Cardiac muscle cell (in vitro differentiated cells and primary cell): ENCODE results near the gene FRMD4B. TPM values are rescaled to one million over a fixed set of nuclear protein-coding genes. Genes with fewer than 3 reads are reported as not detected.
A peak's percentile ranks its signal among the peaks of the same experiment; 100 is the strongest.
"Not testable (repeated sequence)": the region's sequence is repeated elsewhere in the genome, so short reads cannot be mapped to it uniquely, and the experiment has no call there.

ENCODE experiments used
- DNase-seq, 2 donors: peaks; one replicate each; pipeline versions ENCODE4 v3.0.0 to v3.0.0-alpha.2; 2010 to 2017; ENCODE audit warnings: low read depth in 1 of 2, low spot score in 1 of 2
- H3K27ac ChIP-seq: fragments of 200-600 bp; sonication (generic); 2 replicates; pipeline ENCODE4 v1.5.1; 2016
- H3K27me3 ChIP-seq: fragments of 200-600 bp; sonication (generic); 2 replicates; pipeline ENCODE4 v1.6.0; 2016; ENCODE audit warnings: control low read depth
- H3K36me3 ChIP-seq: fragments of 200-600 bp; sonication (generic); 2 replicates; pipeline ENCODE4 v1.5.1; 2016; ENCODE audit warnings: control low read depth
- H3K4me1 ChIP-seq: fragments of 200-600 bp; sonication (generic); 2 replicates; pipeline ENCODE4 v1.8.1; 2017; ENCODE audit warnings: low read depth, mild to moderate bottlenecking, mixed run types
- H3K4me3 ChIP-seq: fragments of 200-600 bp; sonication (generic); 2 replicates; pipeline ENCODE4 v1.5.1; 2016; ENCODE audit warnings: mild to moderate bottlenecking
- H3K9me3 ChIP-seq: fragments of 200-600 bp; sonication (generic); 2 replicates; pipeline ENCODE4 v1.5.1; 2017; ENCODE audit warnings: low read depth, mild to moderate bottlenecking, control low read depth
- polyA plus RNA-seq: library from polyadenylated mRNA; unstranded; fragments of >200 nt; fragmentation: Nextera tagmentation; extraction: Ambion mirVana; gene quantifications from 2 replicates; pipeline ENCODE4 v1.2.1, GENCODE V29; 2016
- total RNA-seq: library from RNA; depleted of rRNA; stranded (reverse); fragments of >200 nt; gene quantifications from 2 replicates; pipeline ENCODE4 v1.2.3, GENCODE V29; 2016
- TF ChIP-seq, protein P1 (sequence below): IDR thresholded peaks from 2 replicates; pipeline ENCODE4 v1.5.1; 2012; ENCODE audit warnings: low read depth, mild to moderate bottlenecking, low read length

The FRMD4B gene
- total and polyA plus RNA-seq, 2 experiments from 2014 or later = 38.6 to 78.7 TPM

DNA sequence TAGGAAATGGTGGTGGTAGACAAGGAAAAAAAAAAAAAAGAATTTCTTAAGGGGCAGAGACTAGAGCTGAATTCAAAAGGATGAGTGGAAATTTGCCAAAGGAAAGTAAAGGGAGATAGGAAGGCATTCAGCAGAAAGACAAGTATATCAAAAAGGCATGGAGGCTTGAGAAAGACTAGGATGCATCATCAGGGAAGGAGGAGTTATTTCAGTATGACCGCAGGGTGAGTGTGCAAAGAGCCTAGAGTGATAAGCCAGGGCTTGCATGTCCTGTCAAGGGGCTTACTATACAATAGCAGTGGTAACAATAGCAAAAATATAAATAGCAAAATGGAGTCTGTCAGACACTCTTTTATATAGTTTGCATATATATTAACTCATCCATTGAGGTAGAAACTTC is 112.0 kb downstream of the FRMD4B start:
- TF ChIP-seq, protein P1, sequence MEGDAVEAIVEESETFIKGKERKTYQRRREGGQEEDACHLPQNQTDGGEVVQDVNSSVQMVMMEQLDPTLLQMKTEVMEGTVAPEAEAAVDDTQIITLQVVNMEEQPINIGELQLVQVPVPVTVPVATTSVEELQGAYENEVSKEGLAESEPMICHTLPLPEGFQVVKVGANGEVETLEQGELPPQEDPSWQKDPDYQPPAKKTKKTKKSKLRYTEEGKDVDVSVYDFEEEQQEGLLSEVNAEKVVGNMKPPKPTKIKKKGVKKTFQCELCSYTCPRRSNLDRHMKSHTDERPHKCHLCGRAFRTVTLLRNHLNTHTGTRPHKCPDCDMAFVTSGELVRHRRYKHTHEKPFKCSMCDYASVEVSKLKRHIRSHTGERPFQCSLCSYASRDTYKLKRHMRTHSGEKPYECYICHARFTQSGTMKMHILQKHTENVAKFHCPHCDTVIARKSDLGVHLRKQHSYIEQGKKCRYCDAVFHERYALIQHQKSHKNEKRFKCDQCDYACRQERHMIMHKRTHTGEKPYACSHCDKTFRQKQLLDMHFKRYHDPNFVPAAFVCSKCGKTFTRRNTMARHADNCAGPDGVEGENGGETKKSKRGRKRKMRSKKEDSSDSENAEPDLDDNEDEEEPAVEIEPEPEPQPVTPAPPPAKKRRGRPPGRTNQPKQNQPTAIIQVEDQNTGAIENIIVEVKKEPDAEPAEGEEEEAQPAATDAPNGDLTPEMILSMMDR = no peak
- H3K27me3 ChIP-seq = no peaks in the 10 kb centered on the region
- H3K27ac ChIP-seq = no peak overlapping the region
- H3K4me1 ChIP-seq = peaks cover 10% of the 10 kb centered on the region
- no peaks in the 10 kb centered on the region for H3K36me3 ChIP-seq
- no peak overlapping the region for H3K4me3 ChIP-seq
- no peaks in the 10 kb centered on the region for H3K9me3 ChIP-seq
- peak in 1 of 2 donors; percentile 78 for DNase-seq

DNA sequence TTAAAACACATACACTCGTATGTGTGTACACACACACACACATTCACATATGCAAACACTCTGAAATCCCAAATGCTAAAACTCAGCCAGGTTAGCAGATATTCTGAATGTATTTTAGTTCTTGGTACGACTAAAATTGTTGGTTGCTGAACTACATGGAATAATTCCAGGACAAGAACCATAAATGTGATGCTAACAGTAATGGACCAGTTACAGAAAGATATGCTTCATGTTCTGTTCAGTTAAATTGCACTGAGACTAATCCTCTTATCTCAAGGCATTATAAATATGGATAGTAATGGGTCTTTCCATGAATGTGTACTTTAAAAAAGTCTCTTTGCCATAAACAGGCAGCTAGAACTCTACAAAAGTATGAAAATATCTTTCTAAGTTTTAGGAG is 113.3 kb downstream of the FRMD4B start:
- Histone ChIP-seq H3K4me1 (peaks cover 10% of the 10 kb centered on the region), H3K9me3 (no peaks in the 10 kb centered on the region), H3K36me3 (no peaks in the 10 kb centered on the region), H3K27ac (no peak overlapping the region), H3K27me3 (no peaks in the 10 kb centered on the region), H3K4me3 (no peak overlapping the region)
- no peak for DNase-seq
- TF ChIP-seq, protein P1 = no peak

DNA sequence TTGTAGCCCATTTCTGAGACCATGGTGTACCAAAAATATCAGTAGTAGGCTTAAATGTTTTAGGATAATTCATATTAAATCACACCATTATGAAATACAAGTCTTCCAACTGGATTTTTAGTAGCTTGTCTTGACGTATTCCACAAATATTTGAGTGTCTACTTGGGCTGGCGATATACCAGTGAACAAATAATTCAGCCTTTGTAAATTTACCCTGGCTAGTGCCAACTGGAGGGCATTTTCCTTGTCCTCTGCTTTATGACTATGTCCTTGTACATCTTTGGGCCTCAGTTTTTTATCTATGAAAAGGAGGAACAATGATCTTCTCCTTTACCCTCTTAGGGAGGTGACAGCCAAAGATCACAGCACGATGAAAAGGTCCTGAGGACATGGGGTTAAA is 114.8 kb downstream of the FRMD4B start:
- H3K4me1 ChIP-seq = peaks cover 10% of the 10 kb centered on the region
- H3K36me3 ChIP-seq = no peaks in the 10 kb centered on the region
- no peak overlapping the region for H3K4me3 ChIP-seq
- no peaks in the 10 kb centered on the region for H3K27me3 ChIP-seq
- H3K27ac ChIP-seq = no peak overlapping the region
- TF ChIP-seq, protein P1 = no peak
- H3K9me3 ChIP-seq = no peaks in the 10 kb centered on the region
- no peak for DNase-seq

DNA sequence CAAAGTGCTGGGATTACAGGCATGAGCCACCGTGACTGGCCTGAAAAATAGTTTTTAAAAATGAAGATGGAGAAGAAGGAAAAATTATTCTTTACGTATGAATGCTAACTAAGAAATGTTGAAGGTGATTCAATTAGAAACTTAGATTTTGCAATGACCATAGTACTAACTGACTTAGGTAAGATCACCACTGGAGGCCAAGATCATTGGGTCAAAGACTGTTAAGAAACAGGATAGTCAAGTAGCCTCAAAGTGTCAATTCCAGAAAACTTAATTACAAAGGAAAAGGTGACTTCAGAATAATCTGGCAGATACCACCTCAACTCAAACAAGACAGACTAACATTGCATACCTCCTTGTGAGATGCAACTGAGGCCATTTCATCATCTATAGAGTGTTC is 119.3 kb downstream of the FRMD4B start:
- Histone ChIP-seq H3K27me3 (no peaks in the 10 kb centered on the region), H3K9me3 (no peaks in the 10 kb centered on the region), H3K36me3 (no peaks in the 10 kb centered on the region), H3K27ac (no peak overlapping the region), H3K4me3 (no peak overlapping the region), H3K4me1 (no peaks in the 10 kb centered on the region)
- TF ChIP-seq, protein P1 = no peak
- no peak for DNase-seq

DNA sequence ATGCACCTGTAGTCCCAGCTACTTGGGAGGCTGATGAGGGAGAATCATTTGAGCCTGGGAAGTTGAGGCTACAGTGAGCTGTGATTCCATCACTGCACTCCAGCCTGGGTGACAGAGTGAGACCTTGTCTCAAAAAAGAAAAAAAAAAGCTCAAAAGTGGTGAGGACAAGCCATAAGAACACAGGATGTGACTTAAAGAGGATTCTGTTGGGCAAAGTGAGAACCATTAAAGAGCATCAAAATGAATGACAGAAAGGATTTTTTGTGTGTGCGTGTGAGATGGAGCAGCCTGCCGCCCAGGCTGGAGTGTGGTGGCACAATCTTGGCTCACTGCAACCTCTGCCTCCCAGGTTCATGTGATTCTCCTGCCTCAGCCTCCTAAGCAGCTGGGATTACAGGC is 119.8 kb downstream of the FRMD4B start:
- H3K4me3 ChIP-seq, H3K27ac ChIP-seq, H3K27me3 ChIP-seq, H3K36me3 ChIP-seq, DNase-seq, H3K9me3 ChIP-seq, H3K4me1 ChIP-seq: not testable (repeated sequence)

DNA sequence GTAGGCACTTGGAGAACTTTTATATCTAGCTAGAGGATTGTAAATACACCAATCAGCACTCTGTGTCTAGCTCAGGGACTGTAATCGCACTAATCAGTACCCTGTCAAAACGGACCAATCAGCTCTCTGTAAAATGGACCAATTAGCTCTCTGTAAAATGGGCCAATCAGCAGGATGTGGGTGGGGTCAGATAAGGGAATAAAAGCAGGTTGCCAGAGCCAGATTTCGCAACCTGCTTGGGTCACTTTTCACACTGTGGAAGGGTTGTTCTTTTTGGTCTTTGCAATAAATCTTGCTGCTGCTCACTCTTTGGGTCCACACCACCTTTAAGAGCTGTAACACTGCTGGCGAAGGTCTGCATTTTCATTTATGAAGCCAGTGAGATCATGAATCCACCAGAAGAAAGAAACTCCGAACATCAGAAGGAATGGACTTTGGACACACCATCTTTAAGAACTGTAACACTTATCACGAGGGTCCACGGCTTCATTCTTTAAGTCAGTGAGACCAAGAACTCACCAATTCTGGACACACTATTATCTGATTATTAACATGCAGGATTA is 125.0 kb downstream of the FRMD4B start:
- peak in 1 of 2 donors; percentile 36 for DNase-seq
- not testable (repeated sequence) for H3K27ac ChIP-seq

More for the DNA sequence above, 125.0 kb downstream of the FRMD4B start:
- H3K27me3 ChIP-seq, H3K4me3 ChIP-seq, H3K9me3 ChIP-seq, H3K36me3 ChIP-seq, H3K4me1 ChIP-seq: not testable (repeated sequence)
